ENCODE results near the gene BMAL1.

DNA sequence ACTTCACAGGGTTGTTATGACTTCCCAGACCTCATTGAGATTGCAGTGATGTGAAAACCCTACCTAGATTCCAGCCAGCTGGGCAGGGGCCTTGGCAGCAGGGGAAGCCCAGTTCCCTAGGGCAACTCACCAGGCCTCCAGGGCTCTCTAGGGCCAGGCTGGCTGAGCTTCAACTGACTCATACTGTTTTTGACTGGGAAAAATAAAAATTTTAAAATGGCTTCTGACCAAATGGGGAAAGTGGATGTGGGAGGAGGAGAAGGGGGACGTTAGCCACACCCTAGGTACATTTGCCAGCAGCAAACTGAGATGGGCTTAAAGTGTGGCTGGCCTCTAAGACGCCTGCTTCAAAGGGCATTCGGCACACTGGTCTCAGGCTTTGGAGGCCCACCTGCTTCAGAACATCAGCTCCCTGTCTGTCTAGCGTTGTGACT is 39.0 kb downstream of the BMAL1 start:
- TF ChIP-seq, protein P1, sequence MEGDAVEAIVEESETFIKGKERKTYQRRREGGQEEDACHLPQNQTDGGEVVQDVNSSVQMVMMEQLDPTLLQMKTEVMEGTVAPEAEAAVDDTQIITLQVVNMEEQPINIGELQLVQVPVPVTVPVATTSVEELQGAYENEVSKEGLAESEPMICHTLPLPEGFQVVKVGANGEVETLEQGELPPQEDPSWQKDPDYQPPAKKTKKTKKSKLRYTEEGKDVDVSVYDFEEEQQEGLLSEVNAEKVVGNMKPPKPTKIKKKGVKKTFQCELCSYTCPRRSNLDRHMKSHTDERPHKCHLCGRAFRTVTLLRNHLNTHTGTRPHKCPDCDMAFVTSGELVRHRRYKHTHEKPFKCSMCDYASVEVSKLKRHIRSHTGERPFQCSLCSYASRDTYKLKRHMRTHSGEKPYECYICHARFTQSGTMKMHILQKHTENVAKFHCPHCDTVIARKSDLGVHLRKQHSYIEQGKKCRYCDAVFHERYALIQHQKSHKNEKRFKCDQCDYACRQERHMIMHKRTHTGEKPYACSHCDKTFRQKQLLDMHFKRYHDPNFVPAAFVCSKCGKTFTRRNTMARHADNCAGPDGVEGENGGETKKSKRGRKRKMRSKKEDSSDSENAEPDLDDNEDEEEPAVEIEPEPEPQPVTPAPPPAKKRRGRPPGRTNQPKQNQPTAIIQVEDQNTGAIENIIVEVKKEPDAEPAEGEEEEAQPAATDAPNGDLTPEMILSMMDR (IDR thresholded peaks at IDR 0.05): no peak
- TF ChIP-seq POLR2A (IDR thresholded peaks at IDR 0.05): no peak

Data from Peyer's patch (tissue), 4 donors.